H9 (cell line): ENCODE data around the gene HCN2. TPM values are rescaled to one million over a fixed set of nuclear protein-coding genes. Genes with fewer than 3 reads are reported as not detected.

Source experiments
- DNase-seq: peaks from one replicate; pipeline ENCODE4 v3.0.0-alpha.2; 2017
- H2AFZ ChIP-seq: one replicate; pipeline ENCODE4 v1.6.1; 2013; ENCODE audit warnings: mild to moderate bottlenecking, low read length, control low read depth, moderate library complexity
- H2AK5ac ChIP-seq: 2 replicates; pipeline ENCODE4 v1.6.1; 2013; ENCODE audit warnings: low read length, control low read depth, mixed read lengths; ENCODE audit not compliant: insufficient read length
- H2BK120ac ChIP-seq: one replicate; pipeline ENCODE4 v1.6.1; 2013; ENCODE audit warnings: low read depth, mild to moderate bottlenecking, low read length, control low read depth, inconsistent platforms; ENCODE audit not compliant: poor library complexity, severe bottlenecking
- H2BK12ac ChIP-seq: 2 replicates; pipeline ENCODE4 v1.6.1; 2013; ENCODE audit warnings: low read length, control low read depth, mixed read lengths, low read depth; ENCODE audit not compliant: insufficient read length
- H2BK15ac ChIP-seq: 2 replicates; pipeline ENCODE4 v1.6.1; 2013; ENCODE audit warnings: low read depth, low read length, control low read depth
- H2BK20ac ChIP-seq: one replicate; pipeline ENCODE4 v1.6.1; 2013; ENCODE audit warnings: low read depth, mild to moderate bottlenecking, low read length, control low read depth, inconsistent platforms; ENCODE audit not compliant: poor library complexity, severe bottlenecking
- H2BK5ac ChIP-seq: 2 replicates; pipeline ENCODE4 v1.6.1; 2013; ENCODE audit warnings: low read length, control low read depth, mixed read lengths; ENCODE audit not compliant: insufficient read length
- H3K14ac ChIP-seq: 2 replicates; pipeline ENCODE4 v1.6.1; 2013; ENCODE audit warnings: low read length, control low read depth; ENCODE audit not compliant: insufficient read depth
- H3K18ac ChIP-seq: 2 replicates; pipeline ENCODE4 v1.6.1; 2013; ENCODE audit warnings: low read depth, mild to moderate bottlenecking, mixed read lengths, low read length, control low read depth; ENCODE audit not compliant: insufficient read length
- H3K23ac ChIP-seq: 2 replicates; pipeline ENCODE4 v1.6.1; 2013; ENCODE audit warnings: low read length, control low read depth, mixed read lengths, low read depth; ENCODE audit not compliant: insufficient read length
- H3K23me2 ChIP-seq: 2 replicates; pipeline ENCODE4 v1.6.1; 2013; ENCODE audit warnings: low read depth, mild to moderate bottlenecking, mixed read lengths, low read length, control low read depth; ENCODE audit not compliant: insufficient read length, poor library complexity, severe bottlenecking
- H3K27ac ChIP-seq: 2 replicates; pipeline ENCODE4 v1.5.1; 2013; ENCODE audit warnings: low read length, control low read depth, mixed read lengths, low read depth; ENCODE audit not compliant: insufficient read length
- H3K27me3 ChIP-seq: 2 replicates; pipeline ENCODE4 v1.6.1; 2013; ENCODE audit warnings: low read length, control low read depth, inconsistent platforms; ENCODE audit not compliant: insufficient read depth
- H3K4ac ChIP-seq: 2 replicates; pipeline ENCODE4 v1.6.1; 2013; ENCODE audit warnings: low read depth, mild to moderate bottlenecking, control low read depth, inconsistent platforms, low read length, moderate library complexity
- H3K4me1 ChIP-seq: 2 replicates; pipeline ENCODE4 v1.6.1; 2013; ENCODE audit warnings: low read length, control low read depth, inconsistent platforms; ENCODE audit not compliant: insufficient read depth
- H3K4me2 ChIP-seq: 2 replicates; pipeline ENCODE4 v1.6.1; 2013; ENCODE audit warnings: low read length, control low read depth, mixed read lengths; ENCODE audit not compliant: insufficient read length, insufficient read depth
- H3K56ac ChIP-seq: 2 replicates; pipeline ENCODE4 v1.6.1; 2013; ENCODE audit warnings: low read depth, mild to moderate bottlenecking, mixed read lengths, low read length, control low read depth; ENCODE audit not compliant: insufficient read length
- H3K79me1 ChIP-seq: 2 replicates; pipeline ENCODE4 v1.6.1; 2013; ENCODE audit warnings: low read depth, mild to moderate bottlenecking, moderate library complexity, low read length, control low read depth, inconsistent platforms; ENCODE audit not compliant: insufficient read depth, poor library complexity, severe bottlenecking
- H3K79me2 ChIP-seq: 2 replicates; pipeline ENCODE4 v1.6.1; 2013; ENCODE audit warnings: low read length, control low read depth, inconsistent platforms; ENCODE audit not compliant: insufficient read depth
- H3K9ac ChIP-seq: 2 replicates; pipeline ENCODE4 v1.6.1; 2013; ENCODE audit warnings: low read length, control low read depth, mixed read lengths; ENCODE audit not compliant: insufficient read length; ENCODE audit errors: extremely low read depth
- H3K9me3 ChIP-seq: one replicate; pipeline ENCODE4 v1.6.1; 2013; ENCODE audit warnings: low read depth, low read length, inconsistent platforms; ENCODE audit not compliant: control insufficient read depth
- H3T11ph ChIP-seq: one replicate; pipeline ENCODE4 v1.6.1; 2013; ENCODE audit warnings: mild to moderate bottlenecking, low read length, control low read depth, inconsistent platforms
- H4K20me1 ChIP-seq: one replicate; pipeline ENCODE4 v1.6.1; 2013; ENCODE audit not compliant: control insufficient read depth, insufficient read length, insufficient read depth
- H4K5ac ChIP-seq: 2 replicates; pipeline ENCODE4 v1.6.1; 2013; ENCODE audit warnings: low read depth, mild to moderate bottlenecking, mixed read lengths, low read length, control low read depth; ENCODE audit not compliant: insufficient read length
- H4K8ac ChIP-seq: replicated peaks from 2 replicates; pipeline ENCODE4 v1.6.1; 2013; ENCODE audit warnings: low read length, control low read depth, mixed read lengths, low read depth; ENCODE audit not compliant: insufficient read length
- H4K91ac ChIP-seq: 2 replicates; pipeline ENCODE4 v1.6.1; 2013; ENCODE audit warnings: low read depth, mild to moderate bottlenecking, moderate library complexity, mixed read lengths, low read length, control low read depth; ENCODE audit not compliant: insufficient read length
- H3K27ac Mint-ChIP-seq, 3 experiments: 2 replicates in 2 of 3; 3 replicates in 1 of 3; pipeline ENCODE4 v1.8.0; 2020 to 2021; ENCODE audit warnings: mixed read lengths in 3 of 3, mild to moderate bottlenecking in 1 of 3, moderate library complexity in 1 of 3
- H3K27me3 Mint-ChIP-seq: 2 replicates; pipeline ENCODE4 v1.8.0; 2021; ENCODE audit warnings: low read depth, mild to moderate bottlenecking, moderate library complexity, mixed read lengths
- H3K36me3 Mint-ChIP-seq, 3 experiments: 2 replicates in 2 of 3; 3 replicates in 1 of 3; pipeline ENCODE4 v1.8.0; 2020 to 2021; ENCODE audit warnings: low read depth in 3 of 3, mixed read lengths in 3 of 3; ENCODE audit not compliant: insufficient read depth in 1 of 3
- H3K4me1 Mint-ChIP-seq, 2 experiments: 2 replicates each; pipeline ENCODE4 v1.8.0; 2020; ENCODE audit warnings: mixed read lengths in 2 of 2
- H3K4me3 Mint-ChIP-seq, 2 experiments: 2 replicates in 1 of 2; 3 replicates in 1 of 2; pipeline ENCODE4 v1.8.0; 2020 to 2021; ENCODE audit warnings: mild to moderate bottlenecking in 2 of 2, mixed read lengths in 2 of 2, moderate library complexity in 1 of 2
- H3K9me3 Mint-ChIP-seq, 2 experiments: 2 replicates in 1 of 2; 3 replicates in 1 of 2; pipeline ENCODE4 v1.8.0; 2020; ENCODE audit warnings: mild to moderate bottlenecking in 2 of 2, mixed read lengths in 2 of 2, moderate library complexity in 1 of 2
- CTCF ChIP-seq: fragments of 200-600 bp; sonication (generic); conservative IDR thresholded peaks from 3 replicates; pipeline ENCODE4 v1.8.0; 2021; ENCODE audit warnings: antibody characterized with exemption, mild to moderate bottlenecking
- WGBS: extraction: QIAGEN DNeasy Blood & Tissue Kit; methylation state at CpG from one replicate; pipeline ENCODE4 v1.1.7; 2013; ENCODE audit warnings: missing lambda C conversion rate, low lambda C conversion rate, mixed read lengths; ENCODE audit not compliant: insufficient read length; ENCODE audit errors: extremely low coverage; 5-methylcytosine and 5-hydroxymethylcytosine counted together
- total RNA-seq: library from RNA; stranded (reverse); gene quantifications from 2 replicates; pipeline ENCODE4 v1.2.1, GENCODE V29; 2021

The HCN2 gene
- total RNA-seq, 1 experiment from 2014 or later = 3.7 TPM

GRCh38 chr19:588093-588740 lies 1.5 kb upstream of the HCN2 start:
- Histone ChIP-seq H3K4me2 (no peak overlapping the region), H3K23me2 (no peaks in the 10 kb centered on the region), H3K9me3 (no peaks in the 10 kb centered on the region), H4K20me1 (peaks cover 3% of the 10 kb centered on the region), H3K27me3 (peaks cover 12% of the 10 kb centered on the region; the same call in 1 of the 2 replicates), H3T11ph (no peak overlapping the region), H3K18ac (no peak overlapping the region), H2BK12ac (no peak overlapping the region), H4K8ac (no peak overlapping the region), H3K56ac (no peak overlapping the region), H3K23ac (no peak overlapping the region), H2BK120ac (no peak overlapping the region), H2BK5ac (no peak overlapping the region), H3K79me2 (no peaks in the 10 kb centered on the region), H2AK5ac (no peak overlapping the region), H3K4ac (no peak overlapping the region), H4K5ac (no peak overlapping the region), H2AFZ (no peak overlapping the region), H3K79me1 (no peaks in the 10 kb centered on the region), H2BK15ac (no peak overlapping the region), H3K9ac (no peak overlapping the region), H3K27ac (no peak overlapping the region), H3K14ac (no peak overlapping the region), H3K4me1 (no peaks in the 10 kb centered on the region), H2BK20ac (no peak overlapping the region), H4K91ac (no peak overlapping the region)
- Mint-ChIP-seq H3K4me3 (peak overlapping the region in 1 of 2 experiments; percentile 20; a peak in 1 of 5 replicates), H3K27ac (no peak overlapping the region), H3K4me1 (peaks cover 4 to 13% of the 10 kb centered on the region in 2 experiments), H3K27me3 (peaks cover 42% of the 10 kb centered on the region), H3K36me3 (peaks cover 0 to 2% (median 0%) of the 10 kb centered on the region in 3 experiments; a peak in 1 of 7 replicates), H3K9me3 (no peaks in the 10 kb centered on the region)
- TF ChIP-seq CTCF = peak; percentile 72
- peak; percentile 92 for DNase-seq
- no CpG with 5 or more reads among the region's 41 CpGs for WGBS
